ENCODE data around the gene GCAT. TPM values are rescaled to one million over a fixed set of nuclear protein-coding genes. Genes with fewer than 3 reads are reported as not detected.

Gene GCAT
- total and polyA plus RNA-seq, 2 of the 13 experiments (the other 11 are each of a cell fraction or from before 2014, with no cell fraction given), result 28.0 to 50.3 TPM

- TF ChIP-seq, protein P1, sequence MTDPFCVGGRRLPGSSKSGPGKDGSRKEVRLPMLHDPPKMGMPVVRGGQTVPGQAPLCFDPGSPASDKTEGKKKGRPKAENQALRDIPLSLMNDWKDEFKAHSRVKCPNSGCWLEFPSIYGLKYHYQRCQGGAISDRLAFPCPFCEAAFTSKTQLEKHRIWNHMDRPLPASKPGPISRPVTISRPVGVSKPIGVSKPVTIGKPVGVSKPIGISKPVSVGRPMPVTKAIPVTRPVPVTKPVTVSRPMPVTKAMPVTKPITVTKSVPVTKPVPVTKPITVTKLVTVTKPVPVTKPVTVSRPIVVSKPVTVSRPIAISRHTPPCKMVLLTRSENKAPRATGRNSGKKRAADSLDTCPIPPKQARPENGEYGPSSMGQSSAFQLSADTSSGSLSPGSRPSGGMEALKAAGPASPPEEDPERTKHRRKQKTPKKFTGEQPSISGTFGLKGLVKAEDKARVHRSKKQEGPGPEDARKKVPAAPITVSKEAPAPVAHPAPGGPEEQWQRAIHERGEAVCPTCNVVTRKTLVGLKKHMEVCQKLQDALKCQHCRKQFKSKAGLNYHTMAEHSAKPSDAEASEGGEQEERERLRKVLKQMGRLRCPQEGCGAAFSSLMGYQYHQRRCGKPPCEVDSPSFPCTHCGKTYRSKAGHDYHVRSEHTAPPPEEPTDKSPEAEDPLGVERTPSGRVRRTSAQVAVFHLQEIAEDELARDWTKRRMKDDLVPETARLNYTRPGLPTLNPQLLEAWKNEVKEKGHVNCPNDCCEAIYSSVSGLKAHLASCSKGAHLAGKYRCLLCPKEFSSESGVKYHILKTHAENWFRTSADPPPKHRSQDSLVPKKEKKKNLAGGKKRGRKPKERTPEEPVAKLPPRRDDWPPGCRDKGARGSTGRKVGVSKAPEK (CRISPR knock-in tag; IDR thresholded peaks at IDR 0.05; ENCODE audit: borderline replicate concordance), result no peak
- TF ChIP-seq CENPX (CRISPR knock-in tag; IDR thresholded peaks at IDR 0.05) (no peak), SP140L (CRISPR knock-in tag; IDR thresholded peaks at IDR 0.05; ENCODE audit: borderline replicate concordance) (no peak), ZBTB20 (CRISPR knock-in tag; IDR thresholded peaks at IDR 0.05; ENCODE audit: borderline replicate concordance, low read depth) (no peak), ZNF549 (CRISPR knock-in tag; IDR thresholded peaks at IDR 0.05) (no peak), ZFY (CRISPR knock-in tag; IDR thresholded peaks at IDR 0.05) (no peak), ZNF713 (CRISPR knock-in tag; IDR thresholded peaks at IDR 0.05) (no peak), GATAD2A (CRISPR knock-in tag; IDR thresholded peaks at IDR 0.05) (no peak), ZNF879 (CRISPR knock-in tag; IDR thresholded peaks at IDR 0.05) (no peak), KDM1A (CRISPR knock-in tag; IDR thresholded peaks at IDR 0.05) (peak; percentile 36; the same call in 1 of the 2 replicates), GABPA (IDR thresholded peaks at IDR 0.05; ENCODE audit: low read depth, low read length) (no peak), GABPA (CRISPR knock-in tag; IDR thresholded peaks at IDR 0.05; ENCODE audit: low read depth) (no peak), ZNF101 (CRISPR knock-in tag; IDR thresholded peaks at IDR 0.05; ENCODE audit: borderline replicate concordance, low read depth) (no peak), TERF1 (CRISPR knock-in tag; IDR thresholded peaks at IDR 0.05) (no peak), ZBTB7B (CRISPR knock-in tag; IDR thresholded peaks at IDR 0.05) (no peak), RFXAP (CRISPR knock-in tag; IDR thresholded peaks at IDR 0.05; ENCODE audit: borderline replicate concordance) (no peak), EP300 (IDR thresholded peaks at IDR 0.05; ENCODE audit: low read depth in 2 of 2, low read length in 2 of 2) (no peak), EP300 (CRISPR knock-in tag; IDR thresholded peaks at IDR 0.05; ENCODE audit: borderline replicate concordance) (no peak), NR2F6 (IDR thresholded peaks at IDR 0.05) (no peak), NR2F6 (CRISPR knock-in tag; IDR thresholded peaks at IDR 0.05) (no peak), ZNF678 (CRISPR knock-in tag; IDR thresholded peaks at IDR 0.05) (no peak), SNAI1 (CRISPR knock-in tag; IDR thresholded peaks at IDR 0.05; ENCODE audit: borderline replicate concordance) (no peak)
- TF ChIP-seq, protein P2, sequence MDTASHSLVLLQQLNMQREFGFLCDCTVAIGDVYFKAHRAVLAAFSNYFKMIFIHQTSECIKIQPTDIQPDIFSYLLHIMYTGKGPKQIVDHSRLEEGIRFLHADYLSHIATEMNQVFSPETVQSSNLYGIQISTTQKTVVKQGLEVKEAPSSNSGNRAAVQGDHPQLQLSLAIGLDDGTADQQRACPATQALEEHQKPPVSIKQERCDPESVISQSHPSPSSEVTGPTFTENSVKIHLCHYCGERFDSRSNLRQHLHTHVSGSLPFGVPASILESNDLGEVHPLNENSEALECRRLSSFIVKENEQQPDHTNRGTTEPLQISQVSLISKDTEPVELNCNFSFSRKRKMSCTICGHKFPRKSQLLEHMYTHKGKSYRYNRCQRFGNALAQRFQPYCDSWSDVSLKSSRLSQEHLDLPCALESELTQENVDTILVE (CRISPR knock-in tag; IDR thresholded peaks at IDR 0.05), result no peak
- TF ChIP-seq, protein P3, sequence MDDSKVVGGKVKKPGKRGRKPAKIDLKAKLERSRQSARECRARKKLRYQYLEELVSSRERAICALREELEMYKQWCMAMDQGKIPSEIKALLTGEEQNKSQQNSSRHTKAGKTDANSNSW (CRISPR knock-in tag; IDR thresholded peaks at IDR 0.05; ENCODE audit: borderline replicate concordance), result no peak
- TF ChIP-seq, protein P4, sequence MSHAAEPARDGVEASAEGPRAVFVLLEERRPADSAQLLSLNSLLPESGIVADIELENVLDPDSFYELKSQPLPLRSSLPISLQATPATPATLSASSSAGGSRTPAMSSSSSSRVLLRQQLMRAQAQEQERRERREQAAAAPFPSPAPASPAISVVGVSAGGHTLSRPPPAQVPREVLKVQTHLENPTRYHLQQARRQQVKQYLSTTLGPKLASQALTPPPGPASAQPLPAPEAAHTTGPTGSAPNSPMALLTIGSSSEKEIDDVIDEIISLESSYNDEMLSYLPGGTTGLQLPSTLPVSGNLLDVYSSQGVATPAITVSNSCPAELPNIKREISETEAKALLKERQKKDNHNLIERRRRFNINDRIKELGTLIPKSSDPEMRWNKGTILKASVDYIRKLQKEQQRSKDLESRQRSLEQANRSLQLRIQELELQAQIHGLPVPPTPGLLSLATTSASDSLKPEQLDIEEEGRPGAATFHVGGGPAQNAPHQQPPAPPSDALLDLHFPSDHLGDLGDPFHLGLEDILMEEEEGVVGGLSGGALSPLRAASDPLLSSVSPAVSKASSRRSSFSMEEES (CRISPR knock-in tag; IDR thresholded peaks at IDR 0.05), result no peak
These were observed 25.2 kb upstream of the GCAT start (continued) for GRCh38 chr22:37782340-37783168.
